Daoy (cell line): ENCODE data around the gene RPS2. TPM values are rescaled to one million over a fixed set of nuclear protein-coding genes. Genes with fewer than 3 reads are reported as not detected.
A peak's percentile ranks its signal among the peaks of the same experiment; 100 is the strongest.

ENCODE experiments used
- DNase-seq: peaks from one replicate; pipeline ENCODE4 v3.0.0-alpha.2; 2015; ENCODE audit warnings: low read depth
- total RNA-seq: library from RNA; depleted of rRNA; stranded (reverse); fragments of >200 nt; shearing (Covaris generic); gene quantifications from 2 replicates; pipeline ENCODE4 v1.2.3, GENCODE V29; 2014

The RPS2 gene
- total RNA-seq, 1 experiment from 2014 or later = 2,369 TPM

GRCh38 chr16:1998852-1999801 lies 34.5 kb upstream of the RPS2 start:
- DNase-seq = no peak

- DNase-seq = no peak
Observed at GRCh38 chr16:1998360-1998835, 33.8 kb upstream of the RPS2 start.

GRCh38 chr16:1997494-1998359 lies 33.1 kb upstream of the RPS2 start:
- DNase-seq = no peak

- DNase-seq = no peak
Observed at GRCh38 chr16:1993731-1994131, 29.1 kb upstream of the RPS2 start.

GRCh38 chr16:1992704-1993317 lies 28.2 kb upstream of the RPS2 start:
- DNase-seq = no peak

- DNase-seq = peak; percentile 87
Observed at GRCh38 chr16:1991948-1992703, 27.5 kb upstream of the RPS2 start.

GRCh38 chr16:1991588-1991947 lies 26.9 kb upstream of the RPS2 start:
- no peak for DNase-seq

GRCh38 chr16:1991135-1991551 lies 26.5 kb upstream of the RPS2 start:
- DNase-seq = no peak

- peak; percentile 24 for DNase-seq
Observed at GRCh38 chr16:1990351-1991134, 25.9 kb upstream of the RPS2 start.

- no peak for DNase-seq
Observed at GRCh38 chr16:1990101-1990350, 25.4 kb upstream of the RPS2 start.

- peak; percentile 39 for DNase-seq
Observed at GRCh38 chr16:1989209-1990100, 24.8 kb upstream of the RPS2 start, which contains the start of gene SYNGR3. Gene SYNGR3 (plus strand): TSS chr16:1989970. CDS start chr16:1990103, 133 bp downstream.

GRCh38 chr16:1987198-1987597 lies 22.6 kb upstream of the RPS2 start:
- DNase-seq = no peak

GRCh38 chr16:1985466-1986150 lies 21.0 kb upstream of the RPS2 start:
- DNase-seq = no peak

- no peak for DNase-seq
Observed at GRCh38 chr16:1984347-1985225, 20.0 kb upstream of the RPS2 start.

GRCh38 chr16:1983544-1984346 lies 19.1 kb upstream of the RPS2 start, which contains the start of gene GFER:
Gene GFER (plus strand): TSS chr16:1984193. CDS start chr16:1984219, 26 bp downstream.
- peak; percentile 94 for DNase-seq

- DNase-seq = no peak
Observed at GRCh38 chr16:1982991-1983543, 18.4 kb upstream of the RPS2 start.

GRCh38 chr16:1982013-1982433 lies 17.4 kb upstream of the RPS2 start:
- no peak for DNase-seq
